GM21447 (cell line): ENCODE data around the gene LRRC28.

Source experiments
- ATAC-seq: cut with Tn5 transposase; IDR thresholded peaks from one replicate; pipeline ENCODE4 v1.9.1; 2021; ENCODE audit not compliant: unreplicated experiment

The LRRC28 gene

GRCh38 chr15:99305761-99306505 is 54.7 kb downstream of the LRRC28 start:
- no peak for ATAC-seq

GRCh38 chr15:99306694-99307338 is 55.5 kb downstream of the LRRC28 start:
- ATAC-seq: no peak

GRCh38 chr15:99307735-99308134 is 56.5 kb downstream of the LRRC28 start:
- ATAC-seq: no peak

GRCh38 chr15:99310745-99311144 is 59.5 kb downstream of the LRRC28 start:
- no peak for ATAC-seq

- no peak for ATAC-seq
Observed at GRCh38 chr15:99312228-99312627, 60.9 kb downstream of the LRRC28 start.

- no peak for ATAC-seq
Observed at GRCh38 chr15:99312794-99313193, 61.5 kb downstream of the LRRC28 start.

GRCh38 chr15:99315636-99316035 is 64.4 kb downstream of the LRRC28 start:
- ATAC-seq: no peak

GRCh38 chr15:99320374-99321215 is 69.3 kb downstream of the LRRC28 start:
- ATAC-seq: no peak

GRCh38 chr15:99321468-99321867 is 70.2 kb downstream of the LRRC28 start:
- no peak for ATAC-seq

GRCh38 chr15:99322643-99323405 is 71.5 kb downstream of the LRRC28 start:
- ATAC-seq: no peak

- ATAC-seq: peak; percentile 76
Observed at GRCh38 chr15:99324082-99324620, 72.9 kb downstream of the LRRC28 start.

- no peak for ATAC-seq
Observed at GRCh38 chr15:99324700-99325099, 73.4 kb downstream of the LRRC28 start.

GRCh38 chr15:99326235-99326634 is 75.0 kb downstream of the LRRC28 start:
- no peak for ATAC-seq

GRCh38 chr15:99328106-99329072 is 77.1 kb downstream of the LRRC28 start:
- ATAC-seq: no peak

GRCh38 chr15:99331381-99331780 is 80.1 kb downstream of the LRRC28 start:
- ATAC-seq: no peak

GRCh38 chr15:99333413-99333812 is 82.1 kb downstream of the LRRC28 start:
- ATAC-seq: no peak

- no peak for ATAC-seq
Observed at GRCh38 chr15:99333981-99334380, 82.7 kb downstream of the LRRC28 start.

GRCh38 chr15:99335508-99335907 is 84.2 kb downstream of the LRRC28 start:
- ATAC-seq: no peak

- ATAC-seq: no peak
Observed at GRCh38 chr15:99336794-99337193, 85.5 kb downstream of the LRRC28 start.

GRCh38 chr15:99340347-99340746 is 89.1 kb downstream of the LRRC28 start:
- no peak for ATAC-seq
